H1 (cell line): ENCODE data around the gene MACC1. TPM values are rescaled to one million over a fixed set of nuclear protein-coding genes. Genes with fewer than 3 reads are reported as not detected.

ENCODE experiments used
- POU5F1 ChIP-seq: IDR thresholded peaks from 2 replicates; pipeline ENCODE4 v1.6.1; 2011; ENCODE audit warnings: low read depth, mild to moderate bottlenecking, low read length, moderate library complexity
- polyA plus RNA-seq, 7 experiments: library from polyadenylated mRNA; depleted of rRNA in 3 of 7; stranded (reverse) in 5 of 7; unstranded in 2 of 7; fragments of >200 nt in 5 of 7; fragments of 200-250 nt in 2 of 7; gene quantifications; 1 replicate in 5 of 7; 2 replicates in 1 of 7; 4 replicates in 1 of 7; pipeline versions ENCODE4 v1.2.1 to v1.2.3, GENCODE V29; 2011 to 2013; ENCODE audit warnings: missing spikeins in 2 of 7, mixed read lengths in 2 of 7
- total RNA-seq: library from RNA; stranded (reverse); fragmentation: NEBNext Ultra II Directional; extraction: Animal tissue kit (Norgen Biotek cat#: 25700); gene quantifications from 2 replicates; pipeline ENCODE4 v1.2.1, GENCODE V29; 2021

Gene MACC1
- total and polyA plus RNA-seq, 2 of the 8 experiments (the other 6 are each of a cell fraction or from before 2014, with no cell fraction given), result 2.0 to 17.2 TPM

GRCh38 chr7:20129920-20130319, 87.3 kb downstream of the MACC1 start (continued):
- TF ChIP-seq POU5F1, result no peak
